ENCODE results near the gene SLX9.

DNA sequence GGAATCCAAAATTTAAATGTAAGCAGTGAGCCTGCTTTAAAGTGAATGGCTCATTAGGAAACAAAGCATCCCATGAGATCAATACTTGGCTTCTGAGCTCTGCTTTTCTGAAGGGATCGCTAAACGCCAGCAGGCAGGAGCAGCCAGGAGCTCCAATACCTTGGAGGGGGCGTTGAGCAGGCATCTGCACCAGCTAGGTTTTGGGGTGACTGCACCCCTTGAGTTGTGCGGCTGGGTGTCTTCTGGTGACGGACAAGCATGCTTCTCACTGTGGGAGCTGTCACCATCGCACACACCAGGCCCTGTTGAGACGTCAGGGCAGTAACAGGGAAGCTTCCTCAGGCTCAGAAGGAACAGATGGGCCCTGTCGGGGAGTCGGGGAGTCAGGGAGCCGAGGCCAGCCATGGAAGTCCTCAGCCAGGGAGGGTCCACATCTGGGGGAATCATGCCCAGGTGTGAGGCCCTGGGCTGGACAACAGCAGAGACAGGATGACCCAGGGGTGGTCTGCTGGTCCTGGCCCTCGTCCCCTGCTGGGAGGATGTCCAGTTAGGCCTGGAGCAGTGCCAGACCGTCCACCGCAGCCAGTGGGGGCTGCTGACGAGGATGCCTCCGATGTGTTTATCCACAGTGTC, 76.7 kb downstream of the SLX9 start:
- TF ChIP-seq TAF1 (IDR thresholded peaks at IDR 0.05; ENCODE audit: borderline replicate concordance, low read depth, low read length) (no peak), POLR2A (IDR thresholded peaks at IDR 0.05; ENCODE audit: low read depth, low read length) (no peak), POLR2AphosphoS5 (IDR thresholded peaks at IDR 0.05; ENCODE audit: low read depth, low read length) (no peak)
